ENCODE data around the gene KCNQ5.

DNA sequence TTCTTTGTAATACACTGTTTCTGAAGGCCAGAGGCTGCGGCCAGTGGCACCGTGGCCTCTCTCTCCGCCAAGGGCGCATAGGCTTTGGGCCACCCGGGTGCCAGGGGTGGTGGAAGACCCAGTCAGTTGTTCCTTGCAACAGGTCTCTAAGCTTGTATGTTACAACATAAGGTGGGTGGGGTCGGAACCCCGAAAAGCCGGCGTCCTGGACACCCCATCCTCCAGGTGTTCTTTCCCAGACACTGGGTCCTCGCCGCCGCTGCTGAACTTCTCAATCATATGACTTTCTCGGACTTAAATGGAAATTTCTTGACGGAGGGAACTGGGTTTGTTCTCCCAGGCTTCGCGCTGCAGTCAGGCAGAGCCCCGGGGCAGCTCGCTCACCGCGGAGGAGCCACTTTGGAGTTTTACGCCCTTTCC is 983 bp upstream of the KCNQ5 start:
- TF ChIP-seq CTCF (IDR thresholded peaks at IDR 0.05) (no peak), EP300 (IDR thresholded peaks at IDR 0.05) (no peak), POLR2AphosphoS5 (IDR thresholded peaks at IDR 0.05) (no peak), POLR2A (IDR thresholded peaks at IDR 0.05) (no peak)

Data from suprapubic skin (tissue), 4 donors.